ENCODE data around the gene HES3.
"Not testable (repeated sequence)": the region's sequence is repeated elsewhere in the genome, so short reads cannot be mapped to it uniquely, and the experiment has no call there.

Gene HES3

DNA sequence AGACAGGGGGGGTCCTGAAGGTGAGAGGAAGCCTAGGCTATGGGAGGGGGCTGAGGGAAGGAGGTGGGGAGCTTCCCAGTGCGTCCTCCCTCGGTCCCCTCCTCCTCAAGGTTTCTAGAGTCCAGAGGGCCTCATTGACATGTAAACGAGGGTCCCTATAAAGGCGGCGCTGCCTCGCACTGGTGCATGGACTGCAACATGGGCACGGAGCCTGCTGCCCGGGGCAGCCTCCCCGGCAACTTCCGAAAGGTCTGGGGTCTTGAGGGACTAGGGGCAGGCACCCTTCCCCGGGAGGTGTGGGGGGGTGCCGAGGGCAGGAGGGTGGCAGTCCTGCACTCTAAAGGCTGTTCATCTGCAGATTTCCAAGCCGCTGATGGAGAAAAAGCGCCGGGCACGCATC lies at the start of gene HES3:
TSS of gene HES3 (plus strand) at position 187 of the 400 bp plus-strand sequence. CDS start at position 374, 187 bp downstream.
- no peak for DNase-seq

GRCh38 chr1:6197746-6198427 lies 46.1 kb upstream of the HES3 start:
- DNase-seq: no peak

GRCh38 chr1:6198646-6199297 lies 45.2 kb upstream of the HES3 start:
- peak in 1 of 4 experiments; percentile 19 for DNase-seq

GRCh38 chr1:6199298-6200187 lies 44.4 kb upstream of the HES3 start, which contains the start of gene RPL22:
TSS of gene RPL22 (minus strand) at chr1:6199595. CDS start at chr1:6199573, 22 bp downstream.
- DNase-seq: peak; percentile 89 to 93 (median 92)

- DNase-seq: no peak
Measured at GRCh38 chr1:6200188-6200809, 43.7 kb upstream of the HES3 start.

- DNase-seq: no peak
Measured at GRCh38 chr1:6202256-6202655, 41.7 kb upstream of the HES3 start.

- DNase-seq: peak in 1 of 4 experiments; percentile 53
Measured at GRCh38 chr1:6205849-6206519, 38.0 kb upstream of the HES3 start, which contains the start of gene RNF207. TSS of gene RNF207 (plus strand) at chr1:6206119. CDS start at chr1:6206536, 417 bp downstream.

- DNase-seq: no peak
Measured at GRCh38 chr1:6206520-6206855, 37.5 kb upstream of the HES3 start.

DNA sequence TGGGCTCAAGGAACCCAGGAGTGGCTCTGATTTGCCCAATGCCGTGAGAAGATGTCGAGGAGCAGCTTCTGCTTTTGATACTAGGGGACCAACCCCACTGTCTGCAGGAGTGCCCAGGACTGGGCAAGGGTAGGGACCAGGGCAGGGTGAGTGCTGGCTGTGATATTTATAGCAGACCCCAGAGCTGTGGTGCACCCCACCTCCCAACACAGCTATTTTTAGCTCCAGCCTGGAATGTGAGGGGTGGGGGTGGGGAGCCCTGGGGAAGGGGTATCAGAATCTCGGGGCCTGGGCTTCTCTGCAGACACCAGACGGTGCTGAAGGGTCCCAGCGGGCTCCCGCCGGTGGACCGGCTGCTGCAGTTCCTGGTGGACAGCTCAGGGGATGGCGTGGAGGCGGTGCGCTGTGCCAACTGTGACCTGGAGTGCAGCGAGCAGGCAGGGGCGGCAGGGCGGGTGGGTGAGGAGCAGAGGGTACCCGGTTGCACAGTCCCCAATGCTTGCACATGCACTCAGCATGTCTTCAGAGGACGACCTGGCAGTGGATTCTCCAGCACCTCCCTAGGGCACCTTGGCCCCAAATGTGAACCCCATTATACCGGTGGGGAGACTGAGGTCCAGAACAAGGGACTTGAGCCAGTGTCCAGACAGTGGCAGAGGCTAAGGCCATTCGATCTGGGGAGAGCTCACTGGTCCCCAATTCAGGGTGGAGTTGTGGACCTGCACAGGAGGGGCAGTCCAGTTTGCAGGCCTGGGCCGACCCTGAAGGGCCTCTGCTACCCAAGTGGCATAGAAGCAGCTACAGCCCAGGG lies 36.7 kb upstream of the HES3 start:
- no peak for DNase-seq

GRCh38 chr1:6207921-6208320 lies 36.1 kb upstream of the HES3 start:
- DNase-seq: no peak

DNA sequence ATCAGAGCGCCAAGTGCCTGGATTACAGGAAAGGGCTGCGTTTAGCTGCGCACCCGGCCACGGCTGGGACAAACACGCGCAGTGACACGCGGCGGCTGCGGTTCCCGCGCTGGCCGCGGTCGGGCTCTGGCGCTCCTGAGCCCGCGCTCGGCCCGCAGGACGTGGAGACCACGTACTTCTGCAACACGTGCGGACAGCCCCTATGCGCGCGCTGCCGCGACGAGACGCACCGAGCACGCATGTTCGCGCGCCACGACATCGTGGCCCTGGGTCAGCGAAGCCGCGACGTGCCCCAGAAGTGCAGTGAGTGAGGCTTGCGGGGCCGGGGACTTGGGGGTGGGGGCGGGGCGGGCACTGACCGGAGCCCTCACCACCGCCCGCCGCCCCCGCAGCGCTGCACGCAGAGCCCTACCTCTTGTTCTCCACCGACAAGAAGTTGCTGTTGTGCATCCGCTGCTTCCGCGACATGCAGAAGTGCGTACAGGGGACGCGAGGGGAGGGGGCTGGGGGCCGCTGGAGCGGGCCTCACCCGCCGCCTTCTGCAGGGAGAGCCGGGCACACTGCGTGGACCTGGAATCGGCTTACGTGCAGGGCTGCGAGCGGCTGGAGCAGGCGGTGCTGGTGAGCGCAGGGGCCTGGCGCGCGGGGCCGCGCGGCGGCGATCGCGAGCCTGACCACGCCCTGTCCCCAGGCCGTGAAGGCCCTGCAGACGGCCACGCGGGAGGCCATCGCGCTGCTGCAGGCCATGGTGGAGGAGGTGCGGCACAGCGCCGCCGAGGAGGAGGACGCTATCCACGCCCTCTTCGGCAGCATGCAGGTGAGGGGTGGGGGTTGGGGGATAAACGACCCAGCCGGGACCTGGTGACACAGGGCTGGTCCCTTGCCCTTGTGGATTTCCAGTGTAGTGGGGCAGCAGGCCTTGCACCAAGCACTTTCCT lies 35.0 kb upstream of the HES3 start:
- no peak for DNase-seq

DNA sequence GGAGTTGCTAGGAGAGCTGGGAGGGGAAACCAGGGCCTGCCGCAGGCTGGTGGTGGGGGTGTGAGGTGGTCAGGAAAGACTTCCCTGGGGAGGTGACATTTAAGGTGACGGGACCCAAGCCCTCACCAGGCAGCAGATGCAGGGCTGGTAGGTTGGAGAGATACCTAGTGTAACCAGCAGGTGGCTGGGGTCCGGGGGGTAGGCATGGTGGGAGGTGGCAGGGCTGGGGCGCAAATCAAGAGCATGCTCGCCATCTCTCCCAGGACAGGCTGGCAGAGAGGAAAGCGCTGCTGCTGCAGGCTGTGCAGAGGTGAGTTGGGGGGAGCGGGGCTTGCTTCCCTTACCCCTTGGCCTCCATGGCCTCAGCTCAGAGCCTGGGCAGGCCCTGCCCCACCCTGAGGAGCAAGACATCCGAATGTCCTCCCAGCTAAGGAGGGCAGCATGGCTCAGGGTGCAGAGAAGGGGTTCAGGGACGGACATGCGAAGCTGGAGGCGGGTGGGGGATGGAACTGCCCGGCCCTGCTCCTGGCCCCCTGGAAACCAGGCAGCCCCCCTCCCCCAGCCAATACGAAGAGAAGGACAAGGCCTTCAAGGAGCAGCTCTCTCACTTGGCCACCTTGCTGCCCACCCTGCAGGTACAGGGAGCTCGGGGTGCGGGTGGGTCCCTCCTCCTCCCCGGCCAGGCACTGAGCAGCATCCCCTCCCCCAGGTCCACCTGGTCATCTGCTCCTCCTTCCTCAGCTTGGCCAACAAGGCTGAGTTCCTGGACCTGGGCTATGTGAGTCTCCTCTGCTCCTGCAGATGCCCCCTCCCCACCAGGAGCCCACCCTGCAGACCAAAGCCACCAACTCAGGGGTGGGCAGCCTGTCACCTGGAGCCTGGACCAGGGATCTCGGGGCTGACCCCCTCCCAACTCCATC lies 34.1 kb upstream of the HES3 start:
- no peak for DNase-seq

GRCh38 chr1:6210591-6211355 lies 33.2 kb upstream of the HES3 start:
- no peak for DNase-seq

- DNase-seq: no peak
Measured at GRCh38 chr1:6211731-6212130, 32.2 kb upstream of the HES3 start.

- no peak for DNase-seq
Measured at GRCh38 chr1:6212193-6212959, 31.6 kb upstream of the HES3 start.

DNA sequence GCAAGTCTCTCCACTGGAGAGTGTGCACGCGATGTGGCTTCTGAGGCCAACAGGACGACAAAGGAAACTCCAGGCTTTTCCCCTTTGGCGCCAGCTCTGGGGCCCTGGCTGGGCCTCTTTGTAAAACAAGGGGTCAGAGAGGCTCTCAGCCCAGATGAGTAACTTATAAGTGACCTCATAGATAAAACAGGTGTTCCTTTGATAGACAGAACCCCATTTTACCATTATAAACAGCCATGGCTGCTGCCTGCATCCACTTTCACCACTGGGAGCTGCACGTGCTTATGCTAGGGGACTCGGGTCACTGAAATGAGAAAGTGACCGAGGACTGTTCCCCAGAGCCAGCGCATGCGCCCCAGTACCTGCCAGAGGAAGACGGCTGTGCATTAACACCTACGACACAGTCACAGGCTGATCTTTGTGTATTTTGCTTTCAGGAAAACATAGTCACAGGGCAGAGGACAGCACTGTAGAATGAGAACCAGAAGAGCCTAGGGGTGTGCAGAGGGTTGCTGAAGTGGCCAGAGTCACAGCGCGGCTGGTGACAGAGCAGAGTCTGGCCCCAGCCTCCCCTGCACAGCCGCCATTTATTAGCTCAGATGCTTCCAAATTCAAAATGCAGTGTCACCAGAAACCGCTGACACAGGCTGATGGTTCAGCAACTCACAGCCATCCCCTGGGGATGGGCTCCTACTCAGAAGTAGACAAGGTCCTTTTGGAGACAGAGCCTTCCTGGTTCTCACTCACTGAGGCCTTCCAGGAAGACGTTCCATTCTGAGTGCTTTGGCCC lies 25.4 kb upstream of the HES3 start:
- no peak for DNase-seq

DNA sequence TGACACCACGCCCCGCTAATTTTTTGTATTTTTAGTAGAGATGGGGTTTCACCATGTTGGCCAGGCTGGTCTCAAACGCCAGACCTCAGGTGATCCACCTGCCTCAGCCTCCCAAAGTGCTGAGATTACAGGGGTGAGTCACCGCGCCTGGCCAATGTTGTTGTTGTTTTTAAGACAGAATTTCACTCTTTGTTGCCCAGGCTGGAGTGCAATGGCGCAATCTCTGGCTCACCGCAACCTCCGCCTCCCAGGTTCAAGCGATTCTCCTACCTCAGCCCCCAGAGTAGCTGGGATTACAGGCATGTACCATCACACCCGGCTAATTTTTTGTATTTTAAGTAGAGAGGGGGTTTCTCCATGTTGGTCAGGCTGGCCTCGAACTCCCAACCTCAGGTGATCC lies 24.3 kb upstream of the HES3 start:
- not testable (repeated sequence) for DNase-seq
